GM21786 (cell line): ENCODE results near the gene GOLGA3.
"Not testable (repeated sequence)": the region's sequence is repeated elsewhere in the genome, so short reads cannot be mapped to it uniquely, and the experiment has no call there.

Source experiments
- ATAC-seq: cut with Tn5 transposase; IDR thresholded peaks from one replicate; pipeline ENCODE4 v1.9.1; 2021; ENCODE audit not compliant: unreplicated experiment

Gene GOLGA3

DNA sequence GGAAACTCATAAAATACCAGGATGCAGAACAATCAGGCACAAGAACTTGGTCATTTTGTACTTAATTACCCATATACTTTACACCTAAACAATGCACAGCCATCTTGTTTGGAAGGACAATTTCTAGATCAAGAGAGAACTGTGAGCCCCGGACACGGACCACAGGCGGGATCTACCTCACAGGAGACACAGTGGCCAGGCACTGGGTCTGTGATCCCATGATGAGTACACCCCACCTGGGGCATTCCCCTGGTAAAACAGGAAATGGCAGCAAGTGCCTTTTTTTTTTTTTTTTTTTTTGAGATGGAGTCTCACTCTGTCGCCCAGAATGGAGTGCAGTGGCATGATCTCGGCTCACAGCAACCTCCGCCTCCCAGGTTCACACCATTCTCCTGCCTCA, 15.2 kb downstream of the GOLGA3 start:
- no peak for ATAC-seq

DNA sequence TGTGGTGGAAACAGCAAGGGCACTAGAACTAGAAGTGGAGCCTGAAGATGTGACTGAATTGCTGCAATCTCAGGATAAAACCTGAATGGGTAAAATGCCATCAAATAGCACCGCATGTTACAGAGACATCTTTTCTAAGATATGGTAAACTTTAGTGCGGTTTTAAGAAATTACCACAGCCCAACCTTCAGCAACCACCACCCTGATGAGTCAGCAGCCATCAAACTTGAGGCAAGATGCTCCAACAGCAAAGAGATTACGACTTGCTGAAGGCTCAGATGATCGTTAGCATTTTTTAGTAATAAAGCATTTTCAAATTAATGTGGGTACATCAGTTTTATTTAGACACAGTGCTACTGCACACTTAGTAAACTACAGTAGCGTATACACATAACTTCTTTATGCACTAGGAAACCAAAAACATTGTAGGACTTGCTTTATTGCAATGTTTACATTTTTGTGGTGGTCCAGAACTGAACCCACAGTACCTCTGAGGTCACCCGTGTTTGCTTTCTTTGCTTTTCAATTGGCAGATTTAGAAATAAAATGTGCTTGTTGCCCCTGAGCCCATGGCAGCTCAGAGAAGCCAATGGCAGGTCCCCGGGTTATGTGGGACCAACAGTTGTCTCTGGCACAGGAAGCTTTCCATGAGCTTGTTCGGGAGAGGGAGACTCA, 15.9 kb downstream of the GOLGA3 start:
- ATAC-seq, result no peak

DNA sequence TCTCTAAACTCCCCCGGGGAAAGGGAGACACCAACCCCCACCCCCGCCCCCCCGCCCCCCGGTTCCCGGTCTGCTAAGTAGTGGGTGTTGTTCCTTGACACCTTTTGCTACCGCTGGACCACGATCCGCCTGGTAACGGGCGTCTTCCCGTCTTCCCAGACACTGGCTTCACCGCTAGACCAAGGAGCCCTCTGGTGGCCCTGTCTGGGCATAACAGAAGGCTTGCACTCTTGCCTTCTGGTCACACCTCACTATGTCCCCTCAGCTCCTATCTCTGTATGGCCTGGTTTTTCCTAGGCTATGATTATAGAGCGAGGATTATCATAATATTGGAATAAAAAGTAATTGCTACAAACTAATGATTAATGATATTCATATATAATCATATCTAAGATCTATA, 19.3 kb downstream of the GOLGA3 start:
- not testable (repeated sequence) for ATAC-seq

DNA sequence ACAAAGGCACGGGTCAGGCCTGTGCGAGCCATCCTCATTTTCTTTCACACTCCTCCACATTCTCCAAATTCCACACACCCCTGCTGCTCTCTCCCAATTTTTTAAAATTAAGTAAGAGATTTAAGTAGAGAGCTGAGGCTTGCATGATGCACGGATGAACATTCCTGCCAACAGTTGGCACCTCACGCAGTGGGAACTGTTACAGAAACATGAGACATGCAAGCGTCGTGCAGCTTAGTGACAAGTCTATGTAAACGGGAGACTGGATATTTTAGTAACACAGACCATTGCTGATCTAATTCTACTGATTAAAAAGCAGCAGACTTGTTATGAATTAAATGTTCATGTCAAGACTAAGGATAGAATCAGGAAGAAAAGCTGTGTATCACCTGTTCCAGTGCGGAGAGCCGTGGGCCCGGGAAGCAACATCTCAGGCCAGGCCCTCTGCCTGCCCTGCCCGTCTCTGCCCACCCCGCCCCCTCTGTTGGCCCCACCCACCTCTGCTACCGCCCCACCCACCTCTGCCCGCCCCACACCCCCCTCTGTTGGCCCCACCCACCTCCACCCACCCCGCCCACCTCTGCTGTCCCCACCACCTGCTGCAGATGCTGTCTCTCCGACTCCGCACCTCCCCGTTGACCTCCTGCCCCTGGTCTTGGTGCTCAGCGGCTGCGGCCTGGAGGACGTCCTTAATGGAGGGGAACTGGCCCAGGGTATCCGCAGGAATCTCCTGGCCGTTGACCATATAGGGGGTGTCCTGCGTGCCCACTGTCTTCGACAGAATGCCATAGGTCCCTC, 21.2 kb downstream of the GOLGA3 start:
- ATAC-seq, result no peak

DNA sequence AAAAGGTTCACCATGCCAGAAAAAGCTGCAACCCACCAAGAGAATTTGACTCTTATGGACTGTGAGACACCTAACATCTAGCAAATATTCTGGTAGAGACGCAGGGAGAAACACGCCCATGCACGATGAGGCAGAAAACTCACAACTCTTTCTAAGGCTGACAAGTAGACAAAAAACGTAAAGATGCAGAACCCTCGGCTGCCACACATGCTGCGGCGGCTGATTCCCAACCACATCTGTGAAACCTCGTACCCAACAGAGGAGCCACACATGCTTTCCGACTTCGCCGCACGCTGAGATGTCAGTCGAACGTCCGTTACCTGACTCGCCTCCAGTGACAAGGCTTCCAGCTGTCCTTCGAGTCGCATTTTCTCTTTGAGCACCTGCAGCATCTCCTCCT, 21.8 kb downstream of the GOLGA3 start:
- no peak for ATAC-seq

DNA sequence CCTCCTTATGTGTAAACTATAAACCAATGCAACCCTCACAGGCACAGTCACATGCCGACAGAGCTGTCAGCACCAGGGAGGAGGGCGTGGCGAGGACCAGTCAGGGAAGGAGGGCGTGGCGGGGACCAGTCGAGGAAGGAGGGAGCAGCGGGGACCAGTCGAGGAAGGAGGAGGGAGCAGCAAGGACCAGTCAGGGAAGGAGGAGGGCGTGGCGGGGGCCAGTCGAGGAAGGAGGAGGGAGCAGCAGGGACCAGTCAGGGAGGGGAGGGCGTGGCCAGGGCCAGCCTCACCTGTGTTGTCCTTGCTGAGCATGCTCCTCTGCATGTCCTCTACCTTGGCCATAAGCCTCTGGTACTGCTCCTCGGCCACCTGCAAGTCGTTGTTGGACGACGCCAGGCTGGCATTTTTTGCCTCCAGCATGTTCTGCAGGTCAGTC, 24.2 kb downstream of the GOLGA3 start:
- no peak for ATAC-seq

DNA sequence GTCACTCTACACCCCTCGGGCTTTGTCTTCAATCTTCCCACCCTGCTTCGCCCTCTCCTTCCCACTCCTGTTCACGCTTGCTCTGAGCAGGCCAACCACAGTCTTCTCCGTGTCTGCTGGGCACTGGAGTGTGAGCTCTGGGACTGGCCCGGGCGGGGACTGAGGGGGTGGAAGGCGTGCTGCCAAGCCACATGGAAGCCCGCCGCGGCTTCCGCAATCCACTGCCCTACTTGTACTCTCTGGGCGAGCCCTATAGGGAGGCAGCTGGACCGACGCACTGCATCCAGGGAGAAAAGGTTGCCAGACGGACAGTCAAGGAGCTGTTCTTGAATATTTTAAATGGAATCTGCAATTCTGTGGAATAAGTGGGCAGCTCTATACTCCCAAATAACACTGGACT, 24.8 kb downstream of the GOLGA3 start:
- ATAC-seq, result no peak

DNA sequence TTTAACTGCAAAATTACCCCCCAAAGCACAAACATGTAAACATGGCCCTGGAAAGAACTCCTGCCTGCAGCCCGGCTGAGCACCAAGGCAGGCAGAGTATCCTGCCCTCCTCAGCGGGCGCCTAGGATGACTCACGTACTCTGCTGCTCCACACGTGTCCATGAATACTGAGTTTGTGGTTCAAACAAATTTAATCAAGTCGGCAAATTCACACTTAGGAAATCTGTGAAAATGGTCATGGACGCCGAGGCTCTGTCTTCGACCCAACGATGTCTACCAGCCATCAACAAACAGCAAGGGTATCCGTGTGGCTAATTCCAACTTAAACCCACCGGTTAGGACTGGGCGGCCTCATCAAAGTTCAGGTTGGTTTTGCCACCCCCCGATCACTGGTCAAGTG, 25.5 kb downstream of the GOLGA3 start:
- ATAC-seq, result no peak

DNA sequence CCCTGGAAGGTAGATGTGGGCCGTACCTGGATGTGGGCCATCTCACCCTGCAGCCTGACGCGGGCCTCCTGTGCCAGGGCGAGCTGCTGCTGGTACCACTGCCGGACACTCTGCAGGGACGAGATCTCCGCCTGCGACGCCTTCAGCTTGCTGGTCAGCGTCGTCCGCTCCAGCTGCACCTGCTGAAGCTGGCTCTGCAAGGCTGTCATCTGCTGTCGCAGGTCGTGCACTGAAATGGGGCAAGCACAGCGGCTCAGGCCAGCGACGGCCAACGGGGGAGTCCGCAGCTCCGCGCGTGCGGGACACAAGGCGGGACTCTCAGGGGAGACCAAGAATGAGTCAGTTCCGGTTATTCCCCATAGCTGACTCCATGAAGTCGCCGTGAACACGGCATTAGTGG, 26.9 kb downstream of the GOLGA3 start:
- no peak for ATAC-seq

DNA sequence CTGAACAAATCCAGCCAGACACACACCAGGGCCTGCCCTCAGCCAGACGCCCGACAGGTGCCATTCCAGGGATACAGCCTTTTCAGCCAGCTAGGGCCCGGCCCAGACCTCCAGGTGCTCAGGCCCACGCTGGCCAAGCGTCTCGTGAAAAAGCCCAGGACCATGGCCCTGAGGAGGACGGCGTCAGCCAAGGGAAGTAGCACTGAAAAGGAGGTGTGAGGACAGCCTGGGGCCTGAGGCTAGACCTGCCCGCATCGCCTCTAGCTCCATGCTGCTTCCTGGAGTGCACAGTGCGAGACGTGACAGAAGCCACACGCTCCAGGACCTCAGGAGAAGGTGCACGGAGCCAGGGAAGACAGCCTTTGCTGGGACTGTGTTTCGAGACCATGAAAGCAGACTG, 29.8 kb downstream of the GOLGA3 start:
- no peak for ATAC-seq

DNA sequence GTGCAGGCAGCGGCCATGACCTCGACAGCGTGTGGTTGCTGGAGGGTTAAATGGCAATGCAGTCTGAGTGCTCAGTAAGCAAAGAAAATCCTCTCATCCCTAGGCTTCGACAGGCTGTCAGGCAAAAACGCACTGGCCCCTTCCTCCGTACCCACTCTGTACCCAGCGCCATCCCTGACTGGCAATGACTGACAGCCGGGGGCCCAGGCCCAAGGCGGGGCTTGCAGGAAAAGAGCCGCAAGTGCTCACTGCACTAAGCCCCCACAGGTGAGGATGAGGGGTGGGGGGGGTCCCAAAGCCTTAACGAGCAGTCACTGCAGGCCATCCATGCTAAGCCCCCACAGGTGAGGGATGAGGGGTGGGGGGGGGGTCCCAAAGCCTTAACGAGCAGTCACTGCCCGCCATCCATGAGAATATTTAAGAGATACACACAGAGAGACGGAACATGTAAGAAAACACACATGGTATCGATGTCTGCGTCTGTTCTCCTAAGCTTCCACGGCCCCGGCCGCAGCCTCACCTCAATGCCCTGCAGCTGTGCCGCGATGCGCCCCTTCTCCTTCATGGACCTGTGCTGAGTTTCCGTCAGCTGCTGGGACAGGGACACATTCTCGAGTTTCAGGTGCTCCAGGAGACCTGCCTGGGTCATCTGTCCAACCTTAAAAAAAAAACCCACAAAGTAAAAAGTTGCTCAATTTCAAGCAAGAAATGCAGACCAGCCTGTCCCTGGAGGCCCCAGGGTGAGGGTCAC, 30.7 kb downstream of the GOLGA3 start:
- ATAC-seq, result no peak

DNA sequence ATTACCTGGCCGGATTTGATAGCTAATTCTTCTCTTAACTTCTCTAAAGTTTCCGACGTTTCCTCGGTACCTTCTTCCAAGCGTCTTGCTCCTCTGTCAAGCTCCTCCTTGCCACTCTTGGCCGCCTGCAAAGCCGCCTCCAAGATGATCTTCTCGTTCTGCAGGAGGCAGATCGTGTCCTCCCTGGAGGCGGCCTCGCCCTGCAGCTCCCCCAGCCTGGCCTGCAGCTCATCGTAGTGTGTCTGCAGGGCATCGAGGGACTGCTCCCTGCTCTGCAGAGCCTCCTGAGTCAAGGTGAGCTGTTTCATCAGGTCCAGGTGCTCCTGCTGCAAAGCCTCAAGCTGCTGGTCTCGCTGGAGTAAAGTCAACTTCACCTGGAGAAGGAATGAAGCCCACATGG, 32.8 kb downstream of the GOLGA3 start:
- no peak for ATAC-seq

DNA sequence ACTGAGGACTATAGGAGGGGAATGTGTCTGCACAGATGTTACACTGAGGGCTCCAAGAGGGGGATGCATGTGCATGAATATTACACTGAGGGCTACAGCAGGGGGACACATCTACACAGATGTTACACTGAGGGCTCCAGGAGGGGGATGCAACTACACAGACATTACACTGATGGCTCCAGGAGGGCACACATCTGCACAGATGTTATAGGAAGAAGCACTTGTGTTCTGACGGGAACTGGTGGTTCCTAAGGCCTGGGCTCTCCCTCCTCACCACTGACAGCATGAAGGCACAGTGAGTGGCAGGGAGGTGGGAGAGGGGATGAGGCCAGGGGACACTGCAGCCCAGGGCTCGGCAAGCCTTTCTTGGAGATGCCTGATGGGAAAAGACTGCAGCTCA, 36.7 kb downstream of the GOLGA3 start:
- not testable (repeated sequence) for ATAC-seq

DNA sequence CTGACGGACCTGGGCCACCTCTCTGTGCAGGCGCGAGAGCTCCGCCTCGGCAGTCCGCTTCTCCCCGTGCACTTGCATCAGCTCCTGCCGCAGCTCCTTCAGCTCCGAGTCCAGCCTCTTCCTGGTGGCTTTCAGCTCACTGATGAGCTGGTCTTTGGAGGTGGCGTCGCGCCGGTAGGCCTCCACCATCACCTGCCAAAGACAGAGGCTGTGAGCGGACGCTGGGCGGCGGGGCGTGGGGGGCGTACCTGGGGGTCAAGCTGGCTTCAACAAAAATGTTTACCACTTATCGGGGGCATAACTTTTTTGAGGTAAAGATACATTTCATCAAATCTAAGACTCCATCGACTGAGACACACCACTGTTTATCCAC, 39.6 kb downstream of the GOLGA3 start:
- ATAC-seq, result no peak

DNA sequence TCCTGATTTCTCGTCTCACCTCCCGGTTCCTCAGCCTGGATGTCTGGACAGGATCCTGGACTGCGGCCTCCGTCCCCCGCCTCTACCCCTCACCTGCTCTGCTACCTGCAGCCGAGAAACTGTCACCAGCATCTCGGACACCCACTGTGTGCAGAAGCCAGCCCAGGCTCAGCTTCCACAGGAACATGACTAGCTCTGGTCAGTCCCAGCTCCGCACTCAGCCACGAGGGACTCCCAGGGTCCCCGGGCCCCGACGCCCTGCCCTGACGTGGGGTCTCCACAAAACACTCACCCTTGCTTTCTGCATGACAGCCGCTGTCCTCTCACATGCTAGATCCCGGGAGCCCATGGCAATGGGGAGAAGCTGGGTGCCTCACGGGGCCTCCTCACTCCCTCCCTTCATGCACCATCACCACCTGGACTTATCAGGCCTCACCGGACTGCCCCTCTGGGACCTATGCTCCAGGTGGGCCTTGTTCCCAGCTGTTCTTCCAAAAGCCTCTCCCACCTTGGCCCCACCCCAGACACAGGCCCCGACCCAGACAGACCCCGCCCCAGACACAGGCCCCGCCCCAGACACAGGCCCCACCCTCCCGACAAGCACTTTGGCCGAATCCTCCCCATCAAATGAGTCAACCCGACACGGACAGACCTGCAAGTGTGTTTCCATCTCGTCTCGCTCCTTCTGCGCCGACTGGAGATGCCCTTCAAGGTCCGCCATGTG, 40.1 kb downstream of the GOLGA3 start:
- ATAC-seq, result no peak

DNA sequence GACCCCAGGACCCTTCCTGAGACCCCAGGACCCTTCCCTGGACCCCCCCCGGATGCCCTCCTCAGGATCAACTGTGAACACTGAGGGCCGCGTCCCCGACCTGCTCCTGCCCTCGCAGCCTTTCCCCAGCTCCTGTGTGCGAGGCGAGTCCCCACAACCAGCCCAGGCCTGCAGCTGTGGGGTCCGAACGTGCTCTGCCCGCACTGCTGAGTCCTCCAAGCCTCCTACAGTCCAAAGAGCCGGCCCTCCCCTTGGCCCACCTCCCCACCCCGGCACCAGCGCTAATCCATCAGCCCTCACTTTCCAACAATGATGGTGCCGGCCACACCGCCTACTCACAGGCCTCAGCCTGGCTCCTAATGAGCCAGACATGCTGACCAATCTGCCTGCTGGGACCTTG, 40.8 kb downstream of the GOLGA3 start:
- no peak for ATAC-seq

DNA sequence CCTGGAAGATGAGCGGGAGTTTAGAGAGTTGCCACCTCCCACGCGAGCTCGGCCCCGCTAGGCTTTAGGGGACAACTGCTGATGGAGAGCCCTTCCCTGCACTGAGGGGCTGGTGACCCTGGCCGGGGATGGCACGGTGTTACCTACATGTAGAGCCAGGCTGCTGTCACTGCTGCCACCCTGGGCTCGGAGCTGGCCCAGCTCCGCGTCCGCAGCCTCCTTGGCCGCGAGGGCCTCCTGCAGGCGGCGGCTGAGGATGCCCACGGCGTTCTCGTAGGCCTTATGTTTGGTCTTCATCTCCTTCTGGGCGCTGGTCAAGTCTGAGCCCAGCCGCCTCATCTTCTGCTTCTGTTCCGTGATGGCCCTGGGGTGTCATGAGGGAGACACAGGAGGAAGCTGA, 42.5 kb downstream of the GOLGA3 start:
- ATAC-seq, result no peak

DNA sequence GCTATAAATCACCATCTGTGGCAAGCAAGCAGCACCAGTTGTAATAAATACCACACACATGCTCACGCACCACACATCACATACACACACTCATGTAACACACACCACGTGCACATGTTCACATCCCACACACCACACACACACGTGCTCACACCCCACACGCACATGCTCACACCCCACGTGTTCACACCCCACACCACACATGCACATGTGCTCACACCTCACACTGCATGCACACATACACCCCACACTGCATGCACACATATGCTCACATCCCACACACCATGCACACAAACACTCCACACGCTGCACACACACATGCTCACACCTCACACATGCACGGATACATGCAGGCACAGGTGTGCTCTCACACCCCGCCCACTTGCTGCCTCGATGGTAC, 44.1 kb downstream of the GOLGA3 start:
- no peak for ATAC-seq

DNA sequence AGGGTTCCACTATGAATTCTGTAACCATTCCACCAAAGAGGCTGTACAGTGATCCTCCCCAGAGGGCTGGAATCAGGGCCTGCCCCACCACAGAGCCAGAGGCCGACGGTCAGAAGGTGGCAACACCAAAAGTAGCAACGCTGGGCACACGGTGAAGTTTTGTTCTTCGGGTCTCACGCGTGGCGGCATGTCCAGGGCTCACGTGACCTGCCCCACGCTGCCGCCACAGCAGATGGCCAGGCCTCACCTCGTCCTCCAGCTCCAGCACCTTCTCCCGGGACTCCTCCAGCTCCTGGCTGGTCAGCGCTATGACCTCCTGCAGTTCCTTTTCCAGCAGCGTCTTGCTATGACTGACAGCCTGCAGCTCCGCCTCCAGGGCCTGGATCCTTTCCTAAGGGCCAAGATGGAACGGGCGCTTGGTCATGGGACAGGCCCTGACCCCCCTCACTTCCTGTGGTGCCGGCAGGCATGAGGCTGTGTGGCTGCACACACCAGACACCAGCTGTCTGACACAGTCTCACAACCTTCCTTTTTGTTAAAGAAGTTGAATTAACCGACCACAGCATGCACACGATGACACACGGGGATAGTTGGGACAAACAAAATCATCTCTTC, 44.6 kb downstream of the GOLGA3 start:
- no peak for ATAC-seq

DNA sequence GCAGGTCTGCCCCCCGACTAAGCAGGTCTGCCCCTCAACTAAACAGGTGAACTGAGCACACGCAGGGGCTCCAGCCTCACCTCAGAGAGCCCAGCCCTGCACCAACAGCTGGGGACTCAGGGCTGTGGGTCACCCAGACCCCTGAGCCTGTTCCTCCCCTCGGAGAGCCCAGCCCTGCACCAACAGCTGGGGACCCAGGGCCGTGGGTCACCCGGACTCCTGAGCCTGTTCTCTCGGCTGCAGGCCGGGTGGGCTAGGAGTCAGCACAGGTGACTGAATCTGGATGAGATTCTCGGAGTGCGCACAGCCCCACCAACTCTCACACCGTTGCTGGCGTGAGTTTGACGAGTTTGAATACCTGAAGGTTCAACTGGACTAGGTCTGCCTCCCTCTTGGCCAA, 46.7 kb downstream of the GOLGA3 start:
- ATAC-seq, result no peak

DNA sequence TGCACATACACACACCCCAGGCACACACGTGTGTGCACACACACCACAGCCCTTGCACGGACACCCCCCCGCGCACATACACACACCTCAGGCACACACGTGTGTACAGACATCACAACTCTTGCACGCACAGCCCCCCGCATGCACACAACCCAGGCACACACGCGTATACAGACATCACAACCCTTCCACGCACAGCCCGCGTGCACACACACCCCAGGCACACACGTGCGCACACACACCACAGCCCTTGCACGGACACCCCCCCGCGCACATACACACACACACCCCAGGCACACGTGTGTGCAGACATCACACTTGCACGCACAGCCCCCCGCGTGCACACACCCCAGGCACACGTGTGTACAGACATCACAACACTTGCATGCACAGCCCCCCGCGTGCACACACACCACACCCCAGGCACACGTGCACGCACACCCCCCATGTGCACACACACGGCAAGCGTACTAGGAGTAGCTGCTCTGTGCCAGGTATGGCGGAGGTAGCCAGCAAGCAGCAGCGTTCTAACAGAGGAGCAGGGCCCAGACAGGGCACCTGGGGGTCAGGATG, 48.8 kb downstream of the GOLGA3 start:
- no peak for ATAC-seq
